GM12878 (cell line): ENCODE results near the gene CHD5.
A peak's percentile ranks its signal among the peaks of the same experiment; 100 is the strongest.

Experiments
- CHD2 ChIP-seq: IDR thresholded peaks from 2 replicates; pipeline ENCODE4 v1.6.1; 2011; ENCODE audit warnings: low read depth, low read length, improper control_type of control experiment, borderline replicate concordance
- ELK1 ChIP-seq: IDR thresholded peaks from 2 replicates; pipeline ENCODE4 v1.6.1; 2012; ENCODE audit warnings: low read depth, low read length, improper control_type of control experiment
- MYC ChIP-seq: IDR thresholded peaks from 2 replicates; pipeline ENCODE4 v1.6.1; 2011; ENCODE audit warnings: mild to moderate bottlenecking, low read length, moderate library complexity, inconsistent platforms; ENCODE audit not compliant: insufficient read depth, insufficient replicate concordance, insufficient read length, severe bottlenecking
- POLR2A ChIP-seq: IDR thresholded peaks from 2 replicates; pipeline ENCODE4 v1.6.1; 2011; ENCODE audit warnings: low read depth, mild to moderate bottlenecking, low read length
- RCOR1 ChIP-seq: conservative IDR thresholded peaks from 2 replicates; pipeline ENCODE4 v1.6.1; 2012; ENCODE audit warnings: low read depth, low read length, improper control_type of control experiment
- SMC3 ChIP-seq: IDR thresholded peaks from 2 replicates; pipeline ENCODE4 v1.6.1; 2011; ENCODE audit warnings: low read length, improper control_type of control experiment, borderline replicate concordance
- ZNF274 ChIP-seq: IDR thresholded peaks from one replicate; pipeline ENCODE4 v1.8.0; 2011; ENCODE audit not compliant: insufficient read length, insufficient read depth

- peak; percentile 41; the same call in 1 of the 2 replicates for TF ChIP-seq POLR2A
- no peak for TF ChIP-seq CHD2
- no peak for TF ChIP-seq SMC3
- no peak for TF ChIP-seq ZNF274
- no peak for TF ChIP-seq ELK1
- no peak for TF ChIP-seq MYC
- TF ChIP-seq RCOR1 = no peak
Observed at GRCh38 chr1:6184083-6184783, 4.1 kb upstream of the CHD5 start.
